Neural cell (in vitro differentiated cells): ENCODE data around the gene FRMPD4.

Source experiments
- CTCF ChIP-seq: fragments of 450-650 bp; IDR thresholded peaks from 2 replicates; pipeline ENCODE4 v1.5.1; 2014; ENCODE audit warnings: antibody characterized with exemption, mild to moderate bottlenecking, moderate library complexity; ENCODE audit not compliant: poor library complexity, severe bottlenecking
- EP300 ChIP-seq: fragments of 450-650 bp; conservative IDR thresholded peaks from 2 replicates; pipeline ENCODE4 v1.6.1; 2014; ENCODE audit warnings: antibody characterized with exemption, mild to moderate bottlenecking, moderate library complexity; ENCODE audit not compliant: poor library complexity, severe bottlenecking
- EZH2 ChIP-seq: fragments of 200-600, 300-800 bp; shearing (Covaris generic), sonication (generic); IDR thresholded peaks from 2 replicates; pipeline ENCODE4 v1.6.1; 2014; ENCODE audit warnings: antibody characterized with exemption, low read length, borderline replicate concordance, mild to moderate bottlenecking; ENCODE audit not compliant: insufficient read depth, poor library complexity, severe bottlenecking
- POLR2AphosphoS5 ChIP-seq: IDR thresholded peaks from 2 replicates; pipeline ENCODE4 v1.6.1; 2012
- REST ChIP-seq: IDR thresholded peaks from 2 replicates; pipeline ENCODE4 v1.6.1; 2012; ENCODE audit warnings: borderline replicate concordance
- SMC3 ChIP-seq: fragments of 450-650 bp; conservative IDR thresholded peaks from 2 replicates; pipeline ENCODE4 v1.6.1; 2014; ENCODE audit warnings: antibody characterized with exemption, mild to moderate bottlenecking, moderate library complexity; ENCODE audit not compliant: poor library complexity

GRCh38 chrX:12452268-12452667 lies 314.0 kb downstream of the FRMPD4 start:
- TF ChIP-seq CTCF (no peak), POLR2AphosphoS5 (no peak), EZH2 (no peak), EP300 (no peak), SMC3 (no peak), REST (no peak)
